Activated CD4-positive, alpha-beta T cell treated with anti-CD3 and anti-CD28 coated beads, Interleukin-2, amount 50 U/mL, for 24 hours (primary cell): ENCODE data around the gene PLEKHA6.
"Not testable (repeated sequence)": the region's sequence is repeated elsewhere in the genome, so short reads cannot be mapped to it uniquely, and the experiment has no call there.

Source experiments
- DNase-seq, 2 donors: peaks; one replicate each; pipeline ENCODE4 v3.0.0-alpha.2; 2020; ENCODE audit warnings: low read depth in 1 of 2, low spot score in 1 of 2

The PLEKHA6 gene

GRCh38 chr1:204314171-204314892 is 45.4 kb downstream of the PLEKHA6 start:
- no peak for DNase-seq

DNA sequence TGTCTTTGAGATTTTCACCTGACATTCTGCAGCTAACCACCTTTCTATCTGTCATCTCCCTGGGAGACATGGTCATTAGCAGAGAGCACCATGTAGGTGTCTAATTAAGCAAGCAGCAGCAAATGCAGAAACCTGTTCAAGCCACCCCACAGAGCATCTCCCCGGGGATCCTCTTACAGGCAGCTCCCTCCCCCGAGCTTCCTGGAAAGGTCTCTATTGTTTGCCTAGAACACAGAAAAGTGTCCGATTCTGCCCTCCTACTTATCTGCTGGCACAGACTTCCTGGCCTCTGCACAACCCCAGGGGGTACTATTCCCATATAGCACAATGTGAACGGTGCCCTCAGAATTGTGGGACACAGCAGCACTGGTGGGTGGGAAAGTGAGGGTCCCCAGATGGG is 46.1 kb downstream of the PLEKHA6 start:
- DNase-seq, result no peak

GRCh38 chr1:204310970-204311369 is 48.8 kb downstream of the PLEKHA6 start:
- DNase-seq, result not testable (repeated sequence)

GRCh38 chr1:204308023-204308628 is 51.6 kb downstream of the PLEKHA6 start:
- DNase-seq, result no peak

- DNase-seq, result no peak
Observed at GRCh38 chr1:204307334-204307883, 52.3 kb downstream of the PLEKHA6 start.

- DNase-seq, result no peak
Observed at GRCh38 chr1:204306076-204306475, 53.7 kb downstream of the PLEKHA6 start.

DNA sequence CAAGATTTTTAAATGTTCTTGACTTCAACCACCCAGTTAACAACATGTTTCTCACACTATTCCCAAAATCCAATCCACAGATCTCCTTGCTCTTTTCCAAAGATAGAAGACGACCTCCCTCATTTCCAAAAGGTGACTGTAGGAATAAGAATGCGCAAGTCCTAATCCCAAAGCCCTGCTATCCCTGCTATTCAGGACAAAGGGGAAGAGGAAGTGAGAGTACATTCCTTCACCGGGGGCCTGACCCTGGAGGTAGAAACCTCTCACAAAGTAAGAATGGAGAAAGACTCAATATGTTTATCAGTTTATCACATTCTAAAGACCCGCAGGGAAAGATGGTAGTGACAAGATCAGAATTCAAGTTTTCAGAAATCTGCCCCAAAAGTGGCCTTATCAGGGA is 55.7 kb downstream of the PLEKHA6 start:
- DNase-seq, result no peak

DNA sequence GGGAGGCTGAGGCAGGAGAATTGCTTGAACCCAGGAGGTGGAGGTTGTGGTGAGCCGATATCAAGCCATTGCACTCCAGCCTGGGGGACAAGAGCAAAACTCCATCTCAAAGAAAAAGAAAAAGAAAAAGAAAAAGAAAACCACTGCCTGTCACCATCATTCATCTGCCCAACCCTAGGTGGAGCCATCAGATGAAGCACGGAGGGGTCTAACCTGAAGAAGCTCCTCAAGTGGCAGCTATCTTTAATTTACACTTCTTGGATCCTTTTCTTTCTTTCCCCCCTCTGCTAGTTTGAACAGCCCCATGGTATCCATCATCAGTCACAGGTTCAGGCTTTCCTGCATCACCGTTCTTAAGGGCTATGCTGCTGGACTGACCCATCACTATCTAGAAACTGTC is 57.0 kb downstream of the PLEKHA6 start:
- DNase-seq, result no peak

DNA sequence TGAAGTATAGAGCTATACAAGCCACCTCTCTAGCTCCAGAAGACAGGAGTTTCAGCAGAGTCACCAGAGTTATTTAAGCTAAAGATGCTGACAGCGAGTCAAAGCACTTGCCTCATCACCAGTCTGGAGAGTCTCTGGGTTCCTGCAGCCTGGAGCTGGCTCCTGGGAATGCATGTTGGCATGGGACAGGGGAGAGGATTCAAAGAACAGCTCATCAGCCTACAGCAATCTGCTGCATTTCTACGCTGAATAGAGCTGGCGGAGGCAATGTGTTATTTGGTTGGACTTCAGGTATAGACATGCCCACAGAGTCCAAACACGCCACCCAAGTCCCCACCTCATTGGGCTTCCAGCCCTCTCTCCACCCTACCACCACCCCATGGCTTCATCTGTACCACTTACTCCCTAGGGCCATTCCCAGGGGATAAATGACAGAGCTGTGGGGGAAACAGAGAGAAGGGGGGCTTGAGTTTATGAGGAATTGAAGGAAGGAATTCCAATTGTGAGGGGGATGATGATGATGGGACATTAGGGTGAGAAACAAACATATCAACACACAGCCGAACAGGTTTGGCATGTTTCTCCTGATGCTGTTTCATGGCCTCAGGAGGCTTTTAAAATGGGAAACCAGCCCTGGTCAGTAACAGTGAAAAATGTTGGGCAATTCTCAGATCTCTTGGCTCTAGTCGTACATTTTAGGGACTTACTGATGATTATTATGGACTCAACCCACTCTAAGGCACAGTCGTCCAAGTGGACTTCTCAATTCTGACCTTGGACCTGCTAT is 58.4 kb downstream of the PLEKHA6 start:
- no peak for DNase-seq

GRCh38 chr1:204299814-204300365 is 59.8 kb downstream of the PLEKHA6 start:
- DNase-seq, result no peak

DNA sequence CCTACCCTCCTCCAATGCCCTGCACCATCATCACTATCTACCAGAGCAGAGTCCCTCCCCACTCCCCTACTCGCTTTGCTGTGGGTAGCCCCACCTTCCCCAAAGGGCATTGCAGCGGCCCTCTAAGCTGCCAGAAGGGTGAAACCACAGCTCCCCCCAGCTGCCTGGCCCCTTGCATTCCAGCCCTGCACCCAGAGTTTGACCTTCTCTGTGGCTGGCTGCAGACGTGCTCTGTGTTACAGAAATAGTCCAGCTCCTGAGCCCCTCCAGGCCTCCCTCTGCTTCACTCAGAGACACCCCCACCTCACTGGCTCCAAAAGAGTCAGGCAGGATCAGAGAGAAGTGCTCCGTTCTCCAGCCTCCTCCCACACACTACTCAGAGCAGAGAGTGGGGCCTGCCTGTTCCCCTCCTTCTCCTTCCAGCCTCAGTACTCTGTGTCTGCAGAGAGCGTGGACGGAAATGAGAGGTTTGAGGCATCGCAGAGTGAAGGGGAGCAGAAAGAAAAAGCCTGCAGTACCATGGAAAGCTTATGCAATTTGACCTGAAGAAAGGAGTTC is 63.2 kb downstream of the PLEKHA6 start:
- DNase-seq, result no peak

GRCh38 chr1:204295671-204296070 is 64.1 kb downstream of the PLEKHA6 start:
- no peak for DNase-seq

GRCh38 chr1:204294357-204294756 is 65.4 kb downstream of the PLEKHA6 start:
- no peak for DNase-seq

- no peak for DNase-seq
Observed at GRCh38 chr1:204293605-204294337, 66.0 kb downstream of the PLEKHA6 start.

DNA sequence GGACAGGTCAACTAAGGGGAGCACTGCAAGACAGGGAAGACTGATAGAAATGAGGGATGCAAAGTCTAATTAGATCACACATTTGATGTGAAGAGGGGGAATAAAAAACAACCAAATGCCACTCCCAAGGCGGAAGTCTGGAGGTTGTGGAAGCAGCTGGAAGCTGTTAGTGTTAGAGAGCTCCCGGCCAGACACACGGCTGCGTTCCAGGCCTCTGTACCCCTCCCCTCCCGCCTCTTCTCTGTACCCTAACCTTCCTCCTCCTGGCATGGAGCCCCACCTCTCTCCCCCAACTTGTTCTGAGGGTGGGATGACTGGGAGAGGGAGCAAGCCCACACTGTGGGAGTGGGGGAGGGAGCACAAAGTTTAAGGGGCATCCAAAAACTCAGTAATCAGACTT is 67.0 kb downstream of the PLEKHA6 start:
- no peak for DNase-seq

DNA sequence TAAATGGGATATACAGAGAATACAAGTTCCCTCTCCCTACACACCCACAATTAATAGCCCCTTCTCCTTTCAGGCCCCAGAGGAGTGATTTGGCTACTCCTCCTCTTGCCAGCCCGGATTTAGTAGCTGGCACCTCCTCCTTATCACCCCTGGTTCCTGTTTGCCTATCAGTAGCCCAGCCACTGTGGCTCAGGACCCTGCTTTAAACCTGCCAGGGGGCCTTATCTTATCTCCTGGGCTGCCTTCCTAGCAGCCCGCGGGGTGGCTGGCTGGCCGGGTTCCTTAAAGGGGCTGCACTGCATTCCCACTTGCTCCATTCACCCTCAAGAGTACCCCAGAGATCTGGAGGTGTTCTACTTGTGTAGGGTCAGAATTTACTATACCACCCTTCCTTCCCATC is 70.4 kb downstream of the PLEKHA6 start:
- DNase-seq, result no peak

DNA sequence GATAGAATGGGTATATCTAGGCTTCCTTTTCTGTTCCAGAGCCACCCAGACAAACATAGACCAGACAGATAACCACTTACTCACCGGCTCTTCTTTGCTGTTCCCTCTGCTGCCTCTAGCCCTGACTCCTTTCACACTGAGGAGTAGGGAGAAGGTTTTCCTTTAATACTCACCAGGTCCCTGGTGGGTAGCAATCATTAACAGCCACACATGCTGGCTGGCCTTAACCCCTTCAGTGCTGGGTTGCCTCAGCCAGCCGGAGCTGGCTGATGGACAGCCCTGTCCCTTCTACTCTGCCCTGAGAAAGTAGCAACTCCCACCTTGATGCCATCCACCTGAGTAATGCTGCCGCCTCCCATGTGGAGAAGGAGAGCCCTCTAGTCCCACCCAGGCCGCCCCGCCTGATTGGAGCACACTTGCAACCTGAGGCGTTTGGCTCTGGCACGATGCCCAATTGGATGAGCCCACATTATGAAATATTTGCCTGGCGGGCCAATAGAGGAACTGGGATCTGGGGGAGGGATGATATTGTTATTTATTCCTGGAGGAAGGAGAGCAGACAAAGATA is 71.6 kb downstream of the PLEKHA6 start:
- DNase-seq, result no peak

GRCh38 chr1:204287466-204287891 is 72.2 kb downstream of the PLEKHA6 start:
- no peak for DNase-seq

DNA sequence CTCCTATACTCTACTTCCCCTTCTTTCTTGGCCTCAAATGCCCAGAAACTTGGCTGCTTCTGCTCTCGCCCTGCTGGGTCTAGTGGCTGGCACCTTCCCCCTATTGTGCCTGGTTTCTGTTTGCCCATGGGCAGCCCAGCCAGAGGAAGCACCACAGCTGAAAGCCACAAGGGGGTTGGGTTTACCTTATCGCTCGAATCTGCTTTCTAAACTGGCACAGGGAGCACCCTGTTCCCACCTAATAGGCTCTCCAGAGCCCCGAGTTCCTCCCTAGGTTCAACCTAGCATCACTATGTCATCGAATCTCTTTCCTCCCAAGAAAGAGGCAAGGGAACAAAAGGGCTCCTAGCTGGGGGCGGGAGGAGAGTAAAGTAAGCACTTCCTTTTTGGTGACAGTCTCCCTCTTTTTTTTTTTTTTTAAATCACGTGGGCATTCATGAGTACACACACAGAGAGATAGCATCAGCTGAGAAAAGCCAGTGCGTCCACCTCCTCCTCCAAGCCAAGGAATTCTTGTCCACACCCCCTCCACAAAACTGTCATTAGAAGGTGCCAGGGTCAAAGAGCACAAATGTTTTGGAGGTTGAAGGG is 72.8 kb downstream of the PLEKHA6 start:
- DNase-seq, result peak; percentile 3 to 14

- DNase-seq, result no peak
Observed at GRCh38 chr1:204286315-204286714, 73.4 kb downstream of the PLEKHA6 start.
